H1 (cell line): ENCODE measurements around the gene ETF1. TPM values are rescaled to one million over a fixed set of nuclear protein-coding genes. Genes with fewer than 3 reads are reported as not detected.

Experiments used
- CTCF ChIA-PET: fragments of 300-600 bp; sonication (Branson Sonifier 250); formaldehyde crosslinking; loops from one replicate; lab custom pipeline; 2021; ENCODE audit not compliant: partially characterized antibody; lab: Charles Lee
- POLR2A ChIA-PET: fragments of 300-600 bp; sonication (Branson Sonifier 250); formaldehyde crosslinking; loops from one replicate; lab custom pipeline; 2021; ENCODE audit warnings: inconsistent platforms; ENCODE audit not compliant: partially characterized antibody; lab: Charles Lee
- DNase-seq, 2 experiments: peaks; one replicate each; pipeline versions ENCODE4 v3.0.0 to v3.0.0-alpha.2; 2010 to 2022; ENCODE audit warnings: low spot score in 2 of 2, low read depth in 1 of 2, mixed read lengths in 1 of 2
- FAIRE-seq: peaks from 2 replicates; lab custom pipeline; 2011; peaks lifted over from hg19 to GRCh38; lab: Jason Lieb, UNC
- H2AFZ ChIP-seq: 2 replicates; pipeline ENCODE4 v1.8.1; 2012; ENCODE audit warnings: low read length, inconsistent platforms
- H2AK5ac ChIP-seq: 2 replicates; pipeline ENCODE4 v1.6.1; 2013; ENCODE audit warnings: low read depth, low read length
- H2BK120ac ChIP-seq: replicated peaks from 2 replicates; pipeline ENCODE3; 2013; ENCODE audit warnings: low read depth, low read length, inconsistent platforms
- H2BK12ac ChIP-seq: 2 replicates; pipeline ENCODE4 v1.6.1; 2013; ENCODE audit warnings: low read depth, low read length
- H2BK15ac ChIP-seq: 2 replicates; pipeline ENCODE4 v1.6.1; 2013; ENCODE audit warnings: low read length
- H2BK20ac ChIP-seq: 2 replicates; pipeline ENCODE4 v1.6.1; 2013; ENCODE audit warnings: low read length
- H2BK5ac ChIP-seq: 2 replicates; pipeline ENCODE4 v1.6.1; 2013; ENCODE audit warnings: low read depth, low read length
- H3K14ac ChIP-seq: 2 replicates; pipeline ENCODE4 v1.6.1; 2013; ENCODE audit warnings: inconsistent platforms; ENCODE audit not compliant: insufficient read length
- H3K18ac ChIP-seq: 2 replicates; pipeline ENCODE4 v1.6.1; 2013; ENCODE audit warnings: low read length; ENCODE audit errors: extremely low read depth
- H3K23ac ChIP-seq: 2 replicates; pipeline ENCODE4 v1.6.1; 2013; ENCODE audit warnings: inconsistent platforms; ENCODE audit not compliant: insufficient read length
- H3K23me2 ChIP-seq: 2 replicates; pipeline ENCODE4 v1.6.1; 2013; ENCODE audit warnings: low read depth, low read length
- H3K27ac ChIP-seq: 2 replicates; pipeline ENCODE4 v1.6.1; 2011; ENCODE audit warnings: low read depth, low read length, inconsistent platforms
- H3K27me3 ChIP-seq, 4 experiments: replicated peaks in 1 of 4; 1 replicate in 1 of 4; 2 replicates in 3 of 4; pipeline versions ENCODE4 v1.6.1 to v1.8.1; 2011 to 2013; ENCODE audit warnings: low read length in 3 of 4, mild to moderate bottlenecking in 3 of 4, inconsistent platforms in 2 of 4, mixed read lengths in 2 of 4, moderate library complexity in 1 of 4; ENCODE audit not compliant: control insufficient read depth in 3 of 4, insufficient read depth in 3 of 4; ENCODE audit errors: extremely low read depth in 1 of 4
- H3K36me3 ChIP-seq, 4 experiments: 2 replicates each; pipeline versions ENCODE4 v1.6.1 to v1.8.1; 2011 to 2013; ENCODE audit warnings: mild to moderate bottlenecking in 4 of 4, low read length in 3 of 4, moderate library complexity in 2 of 4, control low read depth in 1 of 4, inconsistent platforms in 1 of 4; ENCODE audit not compliant: insufficient read depth in 4 of 4, control insufficient read depth in 2 of 4
- H3K4ac ChIP-seq: replicated peaks from 2 replicates; pipeline ENCODE3; 2013; ENCODE audit warnings: low read length, low read depth, mixed read lengths, inconsistent platforms; ENCODE audit not compliant: insufficient read length
- H3K4me1 ChIP-seq, 4 experiments: replicated peaks in 1 of 4; 1 replicate in 1 of 4; 2 replicates in 3 of 4; pipeline versions ENCODE4 v1.6.1 to v1.8.1; 2011 to 2013; ENCODE audit warnings: low read length in 3 of 4, inconsistent platforms in 2 of 4, mixed read lengths in 1 of 4; ENCODE audit not compliant: insufficient read depth in 4 of 4, control insufficient read depth in 3 of 4
- H3K4me2 ChIP-seq, 2 experiments: 2 replicates each; pipeline versions ENCODE4 v1.6.1 to v1.8.1; 2011 to 2013; ENCODE audit warnings: low read depth in 2 of 2, low read length in 2 of 2, control low read depth in 1 of 2, inconsistent platforms in 1 of 2, mild to moderate bottlenecking in 1 of 2; ENCODE audit not compliant: insufficient read depth in 1 of 2
- H3K4me3 ChIP-seq, 4 experiments: fragments of 200-600, 300-600 bp in 1 of 4; sonication (generic), shearing (Covaris generic), sonication (Bioruptor Twin) in 1 of 4; 2 replicates each; pipeline versions ENCODE4 v1.5.1 to v1.8.1; 2011 to 2016; ENCODE audit warnings: low read length in 4 of 4, low read depth in 3 of 4, control low read depth in 2 of 4, inconsistent platforms in 2 of 4, mild to moderate bottlenecking in 2 of 4, mixed read lengths in 1 of 4, moderate library complexity in 1 of 4; ENCODE audit not compliant: insufficient read depth in 2 of 4; ENCODE audit errors: extremely low read depth in 1 of 4
- H3K56ac ChIP-seq: replicated peaks from 2 replicates; pipeline ENCODE3; 2013; ENCODE audit warnings: low read depth, mild to moderate bottlenecking, mixed read lengths, low read length, inconsistent platforms; ENCODE audit not compliant: insufficient read length
- H3K79me1 ChIP-seq: 2 replicates; pipeline ENCODE4 v1.6.1; 2013; ENCODE audit warnings: low read depth, low read length, control low read depth
- H3K79me2 ChIP-seq, 2 experiments: 2 replicates each; pipeline versions ENCODE4 v1.6.1 to v1.8.1; 2012 to 2013; ENCODE audit warnings: low read length in 2 of 2, mild to moderate bottlenecking in 2 of 2, inconsistent platforms in 1 of 2; ENCODE audit not compliant: insufficient read depth in 2 of 2, control insufficient read depth in 1 of 2
- H3K9ac ChIP-seq, 4 experiments: replicated peaks in 1 of 4; 1 replicate in 1 of 4; 2 replicates in 3 of 4; pipeline versions ENCODE4 v1.6.1 to v1.8.1; 2011 to 2013; ENCODE audit warnings: low read depth in 3 of 4, low read length in 3 of 4, control low read depth in 2 of 4, mild to moderate bottlenecking in 2 of 4, moderate library complexity in 2 of 4, inconsistent platforms in 1 of 4; ENCODE audit errors: extremely low read depth in 1 of 4
- H3K9me3 ChIP-seq, 2 experiments: 2 replicates each; pipeline versions ENCODE4 v1.6.1 to v1.8.1; 2012 to 2013; ENCODE audit warnings: mild to moderate bottlenecking in 2 of 2, moderate library complexity in 2 of 2, control low read depth in 1 of 2, inconsistent platforms in 1 of 2, low read depth in 1 of 2, low read length in 1 of 2, mixed read lengths in 1 of 2; ENCODE audit not compliant: insufficient read depth in 2 of 2
- H4K20me1 ChIP-seq, 2 experiments: replicated peaks in 1 of 2; 2 replicates each; pipeline versions ENCODE3 to v1.8.1; 2011 to 2013; ENCODE audit warnings: inconsistent platforms in 2 of 2, low read length in 2 of 2, mild to moderate bottlenecking in 1 of 2; ENCODE audit not compliant: insufficient read depth in 2 of 2, control insufficient read depth in 1 of 2
- H4K5ac ChIP-seq: 2 replicates; pipeline ENCODE4 v1.6.1; 2013; ENCODE audit warnings: low read length, low read depth, mixed read lengths, inconsistent platforms; ENCODE audit not compliant: insufficient read length
- H4K8ac ChIP-seq: 2 replicates; pipeline ENCODE4 v1.8.0; 2013; ENCODE audit warnings: mild to moderate bottlenecking, moderate library complexity, low read length, inconsistent platforms; ENCODE audit not compliant: insufficient read depth; ENCODE audit errors: extremely low read depth
- H4K91ac ChIP-seq: replicated peaks from 2 replicates; pipeline ENCODE3; 2013; ENCODE audit warnings: low read length, mixed read lengths, inconsistent platforms; ENCODE audit not compliant: insufficient read length
- CEBPB ChIP-seq: IDR thresholded peaks from 2 replicates; pipeline ENCODE4 v1.6.1; 2012; ENCODE audit warnings: low read depth, low read length
- CREB1 ChIP-seq: IDR thresholded peaks from 2 replicates; pipeline ENCODE4 v1.6.1; 2012; ENCODE audit warnings: inconsistent platforms
- KDM4A ChIP-seq: IDR thresholded peaks from one replicate; pipeline ENCODE4 v1.7.1; 2012; ENCODE audit warnings: low read depth, mild to moderate bottlenecking, moderate library complexity, low read length, inconsistent platforms; ENCODE audit not compliant: severe bottlenecking
- KDM5A ChIP-seq: fragments of 200-600 bp; IDR thresholded peaks from 2 replicates; pipeline ENCODE4 v1.7.1; 2012; ENCODE audit warnings: mild to moderate bottlenecking, low read length, inconsistent platforms, mixed read lengths
- POU5F1 ChIP-seq: IDR thresholded peaks from 2 replicates; pipeline ENCODE4 v1.6.1; 2011; ENCODE audit warnings: low read depth, mild to moderate bottlenecking, low read length, moderate library complexity
- RBBP5 ChIP-seq: IDR thresholded peaks from 2 replicates; pipeline ENCODE4 v1.7.1; 2012; ENCODE audit warnings: low read depth, mild to moderate bottlenecking, inconsistent platforms, low read length, moderate library complexity, borderline replicate concordance
- RFX5 ChIP-seq: IDR thresholded peaks from 2 replicates; pipeline ENCODE4 v1.6.1; 2011; ENCODE audit warnings: low read depth, low read length, improper control_type of control experiment, borderline replicate concordance
- SIRT6 ChIP-seq: IDR thresholded peaks from one replicate; pipeline ENCODE4 v1.7.1; 2012; ENCODE audit warnings: low read length, inconsistent platforms
- TEAD4 ChIP-seq: IDR thresholded peaks from 2 replicates; pipeline ENCODE4 v1.6.1; 2012; ENCODE audit warnings: low read depth, low read length, inconsistent platforms, mixed read lengths
- ZNF274 ChIP-seq: IDR thresholded peaks from 2 replicates; pipeline ENCODE4 v1.7.0; 2012; ENCODE audit warnings: low read length, borderline replicate concordance; ENCODE audit errors: extremely low read depth
- WGBS, 2 experiments: shearing (Covaris generic) in 1 of 2; methylation state at CpG; one replicate each; pipeline versions ENCODE4 v1.1.6 to v1.1.7; 2013 to 2015; ENCODE audit warnings: low lambda C conversion rate in 2 of 2, mixed read lengths in 2 of 2, inconsistent platforms in 1 of 2, low coverage in 1 of 2, missing lambda C conversion rate in 1 of 2; ENCODE audit not compliant: insufficient replicate concordance in 2 of 2, insufficient coverage in 1 of 2, insufficient read length in 1 of 2; ENCODE audit errors: extremely low coverage in 1 of 2, missing lambda C conversion rate in 1 of 2; 5-methylcytosine and 5-hydroxymethylcytosine counted together
- polyA plus RNA-seq, 7 experiments: library from polyadenylated mRNA; depleted of rRNA in 3 of 7; stranded (reverse) in 5 of 7; unstranded in 2 of 7; fragments of >200 nt in 5 of 7; fragments of 200-250 nt in 2 of 7; gene quantifications; 1 replicate in 5 of 7; 2 replicates in 1 of 7; 4 replicates in 1 of 7; pipeline versions ENCODE4 v1.2.1 to v1.2.3, GENCODE V29; 2011 to 2013; ENCODE audit warnings: missing spikeins in 2 of 7, mixed read lengths in 2 of 7
- total RNA-seq: library from RNA; stranded (reverse); fragmentation: NEBNext Ultra II Directional; extraction: Animal tissue kit (Norgen Biotek cat#: 25700); gene quantifications from 2 replicates; pipeline ENCODE4 v1.2.1, GENCODE V29; 2021
- TF ChIP-seq, protein P1 (sequence below): IDR thresholded peaks from 2 replicates; pipeline ENCODE4 v1.6.1; 2012; ENCODE audit warnings: low read length, inconsistent platforms

The ETF1 gene
- total and polyA plus RNA-seq, 2 of the 8 experiments (the other 6 are each of a cell fraction or from before 2014, with no cell fraction given): 50.5 to 168 TPM

DNA sequence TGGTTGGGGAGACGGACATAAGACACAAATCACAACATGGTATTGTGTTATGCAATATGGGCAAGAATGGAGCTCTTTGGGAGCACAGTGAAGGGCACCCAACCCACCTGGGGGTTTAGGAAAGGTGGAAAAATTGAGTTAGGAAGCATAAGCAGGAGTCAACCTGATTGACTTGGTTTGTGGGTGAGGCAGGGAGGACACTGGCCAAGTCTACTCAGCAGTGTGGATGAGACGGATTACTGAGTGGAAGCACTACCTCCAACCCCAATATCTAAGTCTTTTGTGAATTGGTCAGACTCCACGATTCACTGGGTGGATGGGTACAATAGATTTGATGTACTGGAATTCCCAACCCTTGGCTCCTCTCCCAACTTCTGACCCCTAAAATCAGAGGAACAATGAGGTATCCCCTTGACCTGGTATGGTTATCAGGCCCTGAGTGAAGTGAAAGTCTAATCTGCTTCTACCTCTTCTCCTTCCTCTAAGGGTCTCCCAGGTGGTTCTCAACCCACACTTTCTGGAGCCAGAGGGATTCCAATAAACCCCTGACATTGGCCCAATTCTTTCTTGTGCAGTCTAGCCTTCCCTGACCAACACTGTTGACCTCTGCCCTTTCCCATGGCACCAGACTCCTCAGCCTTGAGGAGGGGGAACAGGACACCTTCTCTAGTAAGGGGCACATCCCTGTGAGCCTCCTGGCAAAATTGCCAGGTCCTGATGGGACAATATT lies 72.5 kb downstream of the ETF1 start:
- Histone ChIP-seq H3K4me3 (no peak overlapping the region), H2AK5ac (no peak overlapping the region), H3K9ac (no peak overlapping the region), H4K91ac (no peak overlapping the region), H3K23me2 (peaks cover 9% of the 10 kb centered on the region; the same call in 1 of the 2 replicates), H2BK15ac (no peak overlapping the region), H4K8ac (0 out of 2 replicates have a peak overlapping the region, but pooled peaks have one; percentile 31), H2BK20ac (no peak overlapping the region), H3K18ac (no peak overlapping the region), H2BK120ac (no peak overlapping the region), H3K27me3 (peaks cover 0 to 14% (median 12%) of the 10 kb centered on the region in 4 experiments; a peak in 5 of 7 replicates), H2AFZ (no peak overlapping the region), H4K5ac (no peak overlapping the region), H3K4me1 (peaks cover 2 to 11% (median 5%) of the 10 kb centered on the region in 4 experiments), H3K4me2 (no peak overlapping the region), H2BK5ac (no peak overlapping the region), H3K23ac (no peak overlapping the region), H3K79me2 (peaks cover 0 to 4% of the 10 kb centered on the region in 2 experiments; a peak in 1 of 4 replicates), H2BK12ac (no peak overlapping the region), H3K4ac (no peak overlapping the region), H3K9me3 (no peaks in the 10 kb centered on the region), H3K36me3 (peaks cover 0 to 18% (median 4%) of the 10 kb centered on the region in 4 experiments; a peak in 5 of 8 replicates), H4K20me1 (peaks cover 11 to 17% of the 10 kb centered on the region in 2 experiments), H3K27ac (no peak overlapping the region), H3K56ac (no peak overlapping the region), H3K79me1 (no peaks in the 10 kb centered on the region; the same call in 1 of the 2 replicates), H3K14ac (no peak overlapping the region)
- CTCF ChIA-PET: interaction anchor here (0.7 to 1.6 kb wide), 5 partner anchors 20 to 234 kb away, joined by 3 to 10 read pairs (median 3); no protein-coding TSS in a partner anchor
- 91% methylated on average over 3 of the region's 3 CpGs; no CpG with 5 or more reads in 1 of the 2 experiments for WGBS, 2 experiments
- DNase-seq (no peak), FAIRE-seq (peak; percentile 62)
- POLR2A ChIA-PET: interaction anchor here (0.7 to 15.1 kb wide), 3 partner anchors 20 to 91 kb away, joined by 3 to 294 read pairs (median 4); no protein-coding TSS in a partner anchor
- TF ChIP-seq POU5F1 (no peak), CREB1 (no peak), KDM4A (peak; percentile 10), RFX5 (no peak), ZNF274 (no peak), TEAD4 (no peak), KDM5A (no peak), SIRT6 (peak; percentile 75), CEBPB (no peak), RBBP5 (no peak)
- TF ChIP-seq, protein P1, sequence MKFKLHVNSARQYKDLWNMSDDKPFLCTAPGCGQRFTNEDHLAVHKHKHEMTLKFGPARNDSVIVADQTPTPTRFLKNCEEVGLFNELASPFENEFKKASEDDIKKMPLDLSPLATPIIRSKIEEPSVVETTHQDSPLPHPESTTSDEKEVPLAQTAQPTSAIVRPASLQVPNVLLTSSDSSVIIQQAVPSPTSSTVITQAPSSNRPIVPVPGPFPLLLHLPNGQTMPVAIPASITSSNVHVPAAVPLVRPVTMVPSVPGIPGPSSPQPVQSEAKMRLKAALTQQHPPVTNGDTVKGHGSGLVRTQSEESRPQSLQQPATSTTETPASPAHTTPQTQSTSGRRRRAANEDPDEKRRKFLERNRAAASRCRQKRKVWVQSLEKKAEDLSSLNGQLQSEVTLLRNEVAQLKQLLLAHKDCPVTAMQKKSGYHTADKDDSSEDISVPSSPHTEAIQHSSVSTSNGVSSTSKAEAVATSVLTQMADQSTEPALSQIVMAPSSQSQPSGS: 0 out of 2 replicates have a peak, but pooled peaks have one; percentile 6
